Stimulated activated CD8-positive, alpha-beta memory T cell treated with anti-CD3 and anti-CD28 coated beads, Interleukin-12 subunit alpha, Interleukin-12 subunit beta, amount 100 ng/mL, for 4 hours (primary cell): ENCODE measurements around the gene MMS19.

Experiments
- DNase-seq: peaks from one replicate; pipeline ENCODE4 v3.0.0-alpha.2; 2020; ENCODE audit warnings: low read depth

MMS19 gene

GRCh38 chr10:97462309-97462708, 35.9 kb downstream of the MMS19 start:
- DNase-seq, result no peak

- no peak for DNase-seq
Observed at GRCh38 chr10:97459933-97460332, 38.3 kb downstream of the MMS19 start.

- no peak for DNase-seq
Observed at GRCh38 chr10:97459111-97459510, 39.1 kb downstream of the MMS19 start.

DNA sequence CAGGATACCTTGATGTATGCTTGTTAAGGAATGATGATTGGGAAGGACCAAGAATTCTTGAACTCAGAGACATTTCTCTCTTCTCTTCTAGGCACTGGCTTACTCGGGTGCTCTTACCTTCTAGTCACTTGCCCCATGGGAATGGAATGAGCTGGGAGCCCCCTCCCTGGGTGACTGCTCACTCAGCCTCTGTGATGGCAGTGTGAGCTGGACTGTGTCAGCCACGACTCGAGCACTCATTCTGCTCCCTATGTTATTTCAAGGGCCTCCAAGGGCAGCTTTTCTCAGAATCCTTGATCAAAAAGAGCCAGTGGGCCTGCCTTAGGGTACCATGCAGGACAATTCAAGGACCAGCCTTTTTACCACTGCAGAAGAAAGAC, 41.5 kb downstream of the MMS19 start:
- DNase-seq, result no peak

- no peak for DNase-seq
Observed at GRCh38 chr10:97456034-97456685, 42.1 kb downstream of the MMS19 start.

GRCh38 chr10:97454330-97455036, 43.7 kb downstream of the MMS19 start:
- no peak for DNase-seq

DNA sequence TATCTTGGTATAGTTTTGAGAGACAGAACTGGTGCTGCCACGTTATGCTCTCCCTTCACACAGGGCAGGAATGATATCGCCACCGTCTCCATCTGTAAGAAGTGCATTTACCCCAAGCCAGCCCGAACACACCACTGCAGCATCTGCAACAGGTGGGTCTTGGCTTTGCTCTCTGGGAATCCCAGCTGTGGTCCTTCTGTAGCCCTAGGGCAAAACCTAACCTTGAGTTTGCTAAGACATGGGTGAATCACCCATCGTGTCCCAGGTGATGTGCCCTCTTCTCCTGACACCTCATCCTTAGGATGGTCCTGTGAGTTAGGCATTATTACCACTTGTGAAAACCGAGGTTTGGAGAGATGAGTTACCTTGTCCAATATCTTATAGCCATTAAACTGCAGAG, 45.9 kb downstream of the MMS19 start:
- no peak for DNase-seq

DNA sequence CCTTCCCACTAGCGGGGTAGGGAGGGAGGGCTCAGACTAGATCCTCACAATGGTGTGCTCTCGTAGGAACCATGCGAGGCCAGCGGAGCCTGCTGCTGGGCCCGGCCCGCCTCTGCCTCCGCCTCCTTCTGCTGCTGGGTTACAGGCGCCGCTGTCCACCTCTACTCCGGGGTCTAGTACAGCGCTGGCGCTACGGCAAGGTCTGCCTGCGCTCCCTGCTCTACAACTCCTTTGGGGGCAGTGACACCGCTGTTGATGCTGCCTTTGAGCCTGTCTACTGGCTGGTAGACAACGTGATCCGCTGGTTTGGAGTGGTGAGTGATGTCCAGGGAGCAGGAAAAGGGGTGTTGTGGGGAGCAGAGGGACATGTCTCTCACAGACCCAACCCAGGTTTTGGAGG, 46.6 kb downstream of the MMS19 start:
- DNase-seq, result no peak

DNA sequence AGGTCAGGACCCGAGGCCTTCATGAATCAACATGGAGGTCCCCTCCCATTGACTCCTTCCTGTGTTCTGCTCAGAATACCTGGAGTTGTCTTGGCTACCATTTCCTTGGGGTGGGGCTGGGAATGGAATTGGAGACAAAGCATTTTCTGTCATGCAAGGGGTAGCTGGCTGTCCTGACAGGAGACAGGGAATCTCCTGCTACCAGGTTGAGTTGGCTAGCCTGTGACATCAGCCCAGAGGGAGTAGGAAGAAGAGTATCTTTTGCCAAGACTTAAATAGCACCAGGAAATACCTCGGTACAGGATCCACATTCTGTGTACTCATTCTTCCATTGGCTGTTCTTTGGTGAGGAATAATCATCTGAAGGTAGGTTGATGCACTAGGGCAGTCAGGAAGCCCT, 47.4 kb downstream of the MMS19 start:
- DNase-seq, result no peak

DNA sequence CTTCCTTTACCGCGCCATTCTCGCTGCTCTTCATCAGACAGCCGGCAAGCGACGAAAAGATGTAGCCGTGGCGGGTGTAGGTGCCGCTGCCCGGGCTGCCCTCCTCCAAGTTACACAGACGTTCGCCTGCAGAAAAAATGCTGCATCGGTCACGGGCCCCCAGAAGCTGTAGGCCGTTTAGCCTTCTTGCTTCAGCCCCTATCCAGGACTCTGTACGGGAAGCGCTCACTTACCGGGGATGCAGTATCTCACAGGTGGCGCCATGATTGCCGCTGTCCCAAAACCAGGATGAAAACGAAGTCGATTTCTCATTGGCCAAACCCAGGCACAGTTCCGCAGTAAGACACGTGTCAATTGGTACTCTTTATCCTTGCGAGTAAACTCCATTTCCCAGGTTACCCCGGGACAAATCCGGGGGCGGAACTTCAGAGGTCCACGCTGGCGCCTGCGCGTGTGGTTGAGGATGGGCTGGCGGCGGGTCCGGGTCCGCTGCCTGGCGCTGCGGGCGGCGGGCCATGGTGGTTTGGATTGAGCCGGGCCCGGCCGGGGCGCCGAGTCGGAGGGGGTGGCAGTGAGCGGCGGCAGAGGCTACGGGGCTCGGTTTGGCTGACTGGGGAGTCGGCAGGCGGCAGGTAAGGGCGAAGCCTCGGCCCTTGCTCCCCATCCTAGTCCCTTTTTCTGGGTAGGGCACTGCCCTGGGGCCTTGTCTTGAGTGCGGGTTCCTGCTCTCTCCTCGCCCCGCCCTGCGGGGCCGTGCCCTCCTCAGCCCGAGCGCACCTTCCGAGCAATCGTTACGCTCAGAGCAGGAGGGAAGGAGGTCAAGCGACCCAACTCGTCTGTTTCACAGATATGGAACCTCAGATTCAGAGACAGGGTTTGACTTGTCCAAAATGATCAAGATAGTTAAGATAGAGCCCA, 52.2 kb downstream of the MMS19 start, which contains the start of the genes EXOSC1 and ZDHHC16:
Gene EXOSC1, minus strand, starts transcription at position 285 of the 918 bp plus-strand sequence. Its CDS starts 21 bp downstream, at position 264.
Gene ZDHHC16, plus strand, starts transcription at position 454 of the 918 bp plus-strand sequence. CDS start 5,501 bp downstream, outside the sequence.
- peak; percentile 85 for DNase-seq

- no peak for DNase-seq
Observed at GRCh38 chr10:97445357-97445721, 52.9 kb downstream of the MMS19 start.

DNA sequence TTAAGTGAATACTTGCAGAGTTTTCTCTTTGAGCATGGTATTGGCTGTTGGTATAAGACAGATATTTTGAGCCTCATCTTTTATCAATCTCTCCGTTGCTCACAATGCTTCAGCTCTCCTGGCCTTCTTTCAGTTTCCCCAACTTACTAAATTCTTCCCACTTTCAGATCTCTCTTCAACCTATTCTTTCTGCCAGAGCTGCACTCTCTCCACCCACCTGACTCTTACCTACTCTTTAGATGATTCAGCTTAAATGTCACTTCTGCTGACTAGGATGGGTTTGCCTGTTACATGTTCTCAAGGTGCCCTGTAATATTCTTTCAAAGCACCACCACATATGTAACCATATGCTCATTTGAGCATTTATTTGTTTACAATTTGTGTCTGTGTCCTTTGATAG, 54.0 kb downstream of the MMS19 start:
- no peak for DNase-seq

- DNase-seq, result no peak
Observed at GRCh38 chr10:97442277-97442676, 55.9 kb downstream of the MMS19 start.

DNA sequence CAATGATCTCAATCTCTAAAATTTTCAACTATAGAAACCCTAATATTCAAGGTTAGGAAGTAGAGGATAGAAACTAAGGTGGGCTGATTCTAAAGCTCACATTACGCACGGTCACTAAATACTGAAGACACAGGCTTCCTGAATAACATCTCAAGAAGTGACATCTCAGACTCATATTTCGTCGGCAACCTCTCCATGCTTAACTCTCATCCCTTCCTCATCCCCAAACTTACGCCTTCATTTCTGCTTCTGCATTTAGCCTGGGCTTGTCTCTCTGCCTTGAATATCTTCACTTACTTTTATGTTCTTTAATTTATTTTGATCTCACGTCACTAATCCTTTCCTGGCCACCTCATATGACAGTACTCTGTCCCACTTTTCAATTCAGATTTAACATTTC, 63.0 kb downstream of the MMS19 start:
- no peak for DNase-seq

- no peak for DNase-seq
Observed at GRCh38 chr10:97434557-97434956, 63.7 kb downstream of the MMS19 start.

- DNase-seq, result no peak
Observed at GRCh38 chr10:97434055-97434454, 64.2 kb downstream of the MMS19 start.

GRCh38 chr10:97428572-97428981, 69.6 kb downstream of the MMS19 start:
- no peak for DNase-seq

DNA sequence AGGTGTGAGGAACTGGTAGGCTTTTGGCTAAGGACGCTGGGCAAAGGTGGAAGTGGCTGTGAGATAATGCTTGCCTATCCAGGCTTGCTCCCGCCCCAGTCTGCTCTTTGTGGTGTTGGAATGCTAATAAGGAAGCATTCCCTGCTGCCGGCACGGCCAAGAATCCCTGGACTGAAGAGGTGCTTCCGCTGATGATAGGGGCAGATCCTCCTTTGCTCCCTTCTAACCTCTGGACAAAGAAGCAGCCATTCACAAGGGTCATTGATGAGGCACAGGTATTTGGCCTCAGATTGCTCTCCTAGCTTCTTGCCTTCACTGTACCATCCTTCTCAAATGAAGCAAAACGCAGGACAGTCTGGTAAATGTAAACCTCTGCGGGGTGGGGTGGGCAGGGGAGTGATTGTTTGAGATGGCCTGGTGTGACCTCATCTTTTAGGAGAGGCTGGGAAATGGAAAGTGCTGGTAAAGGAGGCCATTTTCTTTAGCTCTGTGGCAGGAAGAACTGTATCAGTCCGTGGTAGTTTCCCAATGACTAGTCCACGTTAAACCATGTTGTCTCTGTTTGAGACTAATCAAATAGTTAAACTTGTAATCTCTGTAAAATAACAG, 70.5 kb downstream of the MMS19 start:
- no peak for DNase-seq

DNA sequence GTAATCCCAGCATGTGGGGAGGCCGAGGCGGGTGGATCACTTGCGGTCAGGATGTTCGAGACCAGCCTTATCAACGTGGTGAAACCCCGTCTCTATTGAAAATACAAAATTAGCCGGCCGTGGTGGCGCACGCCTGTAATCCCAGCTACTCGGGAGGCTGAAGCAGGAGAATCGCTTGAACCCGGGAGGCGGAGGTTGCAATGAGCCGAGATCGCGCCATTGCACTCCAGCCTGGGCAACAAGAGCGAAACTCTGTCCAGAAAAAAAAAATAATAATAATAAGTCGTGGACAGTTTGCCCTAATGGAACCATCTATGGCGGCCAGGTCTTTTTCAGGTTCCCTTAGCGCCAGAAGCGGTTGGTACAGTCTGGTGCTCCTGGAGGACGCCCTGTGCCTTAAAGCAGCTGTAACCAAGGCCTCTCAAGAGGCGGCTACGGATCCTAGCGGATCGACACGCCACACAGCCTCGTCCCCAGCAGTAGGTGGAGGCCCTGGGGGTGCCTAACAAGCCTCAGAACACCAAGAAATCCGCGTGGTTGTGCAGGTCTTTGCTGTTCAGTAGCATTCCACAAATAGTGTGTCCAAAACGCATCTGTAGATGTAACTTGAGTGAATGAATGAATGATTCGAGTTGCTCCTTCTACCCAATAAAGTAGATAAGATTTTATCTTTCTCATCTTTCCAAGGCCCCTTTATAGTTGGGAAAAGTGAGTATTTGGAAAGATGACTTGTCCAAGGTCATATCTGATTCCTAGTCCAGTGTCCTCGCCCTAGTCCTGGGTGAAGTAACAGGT, 71.2 kb downstream of the MMS19 start:
- DNase-seq, result no peak

GRCh38 chr10:97425964-97426775, 72.1 kb downstream of the MMS19 start, which contains the start of gene PGAM1:
PGAM1 (plus strand) TSS chr10:97426191; CDS start chr10:97426308, 117 bp downstream.
- DNase-seq, result peak; percentile 95
